ENCODE results near the gene BPIFB3. TPM values are rescaled to one million over a fixed set of nuclear protein-coding genes. Genes with fewer than 3 reads are reported as not detected.
"Not testable (repeated sequence)": the region's sequence is repeated elsewhere in the genome, so short reads cannot be mapped to it uniquely, and the experiment has no call there.

Gene BPIFB3
- polyA plus RNA-seq, 1 donor (not counting 4 experiments of a cell fraction or from before 2014, with no cell fraction given): not detected

- Histone ChIP-seq H3K27ac (ENCODE audit: control insufficient read depth, insufficient read depth, low read length) (no peak overlapping the region), H3K4me3 (ENCODE audit: control insufficient read depth in 2 of 3, extremely low read depth in 1 of 3, insufficient read depth in 2 of 3, low read depth in 1 of 3, low read length in 3 of 3) (no peak overlapping the region), H3K4me2 (ENCODE audit: control insufficient read depth, extremely low read depth, insufficient read depth, low read depth, low read length) (no peak overlapping the region), H4K20me1 (ENCODE audit: control insufficient read depth, extremely low read depth, insufficient read depth, low read length) (no peaks in the 10 kb centered on the region), H2AFZ (ENCODE audit: control insufficient read depth, low read length) (no peak overlapping the region), H3K36me3 (ENCODE audit: control insufficient read depth in 2 of 2, extremely low read depth in 1 of 2, insufficient read depth in 2 of 2, low read length in 2 of 2) (no peaks in the 10 kb centered on the region), H3K9me1 (ENCODE audit: control insufficient read depth, extremely low read depth, insufficient read depth, low read length) (no peaks in the 10 kb centered on the region), H3K9me3 (ENCODE audit: control insufficient read depth, low read depth, low read length) (no peaks in the 10 kb centered on the region), H3K27me3 (ENCODE audit: control insufficient read depth, extremely low read depth, insufficient read depth, low read length) (no peaks in the 10 kb centered on the region), H3K9ac (ENCODE audit: control insufficient read depth, extremely low read depth, insufficient read depth, low read length) (no peak overlapping the region), H3K4me1 (ENCODE audit: control insufficient read depth, extremely low read depth, insufficient read depth, low read length) (no peaks in the 10 kb centered on the region), H3K79me2 (ENCODE audit: control insufficient read depth, insufficient read depth, low read length) (no peaks in the 10 kb centered on the region)
- TF ChIP-seq, protein P1, sequence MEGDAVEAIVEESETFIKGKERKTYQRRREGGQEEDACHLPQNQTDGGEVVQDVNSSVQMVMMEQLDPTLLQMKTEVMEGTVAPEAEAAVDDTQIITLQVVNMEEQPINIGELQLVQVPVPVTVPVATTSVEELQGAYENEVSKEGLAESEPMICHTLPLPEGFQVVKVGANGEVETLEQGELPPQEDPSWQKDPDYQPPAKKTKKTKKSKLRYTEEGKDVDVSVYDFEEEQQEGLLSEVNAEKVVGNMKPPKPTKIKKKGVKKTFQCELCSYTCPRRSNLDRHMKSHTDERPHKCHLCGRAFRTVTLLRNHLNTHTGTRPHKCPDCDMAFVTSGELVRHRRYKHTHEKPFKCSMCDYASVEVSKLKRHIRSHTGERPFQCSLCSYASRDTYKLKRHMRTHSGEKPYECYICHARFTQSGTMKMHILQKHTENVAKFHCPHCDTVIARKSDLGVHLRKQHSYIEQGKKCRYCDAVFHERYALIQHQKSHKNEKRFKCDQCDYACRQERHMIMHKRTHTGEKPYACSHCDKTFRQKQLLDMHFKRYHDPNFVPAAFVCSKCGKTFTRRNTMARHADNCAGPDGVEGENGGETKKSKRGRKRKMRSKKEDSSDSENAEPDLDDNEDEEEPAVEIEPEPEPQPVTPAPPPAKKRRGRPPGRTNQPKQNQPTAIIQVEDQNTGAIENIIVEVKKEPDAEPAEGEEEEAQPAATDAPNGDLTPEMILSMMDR (optimal IDR thresholded peaks at IDR 0.05 in 1 of 3, IDR thresholded peaks at IDR 0.05 in 1 of 3, conservative IDR thresholded peaks at IDR 0.05 in 1 of 3; ENCODE audit: extremely low read depth in 1 of 3, insufficient read depth in 2 of 3, low read length in 3 of 3): no peak
- TF ChIP-seq EZH2 (IDR thresholded peaks at IDR 0.05; ENCODE audit: low read length): no peak
- DNase-seq (ENCODE audit: low read depth, low spot score): no peak
- dilution Hi-C loops (cut with MboI; ENCODE audit: extremely low pct_ligation_motif_present, low sequenced_read_pairs): no loop called here
- no peak for FAIRE-seq
These were observed 66.3 kb downstream of the BPIFB3 start for GRCh38 chr20:33119725-33120720.

DNA sequence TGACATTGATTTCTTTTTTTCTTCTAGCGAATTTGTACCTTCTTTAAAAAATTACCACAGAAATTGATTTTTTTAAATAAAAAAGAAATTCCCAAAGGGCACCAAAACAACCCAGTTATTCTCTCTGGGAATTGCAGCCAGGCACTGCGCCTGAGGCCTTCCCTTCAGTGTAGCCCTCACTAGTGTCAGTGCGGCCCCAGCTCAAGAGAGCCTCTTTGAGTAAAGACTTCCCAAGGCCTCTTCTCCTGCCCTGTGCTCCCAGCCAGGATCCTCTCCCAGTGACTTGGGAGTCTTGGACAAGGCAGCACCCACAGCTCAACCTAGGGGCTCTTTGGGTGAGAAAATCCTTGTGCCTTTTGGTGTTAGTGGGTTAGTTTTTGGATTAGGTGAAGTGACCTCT, 67.2 kb downstream of the BPIFB3 start:
- no peaks in the 10 kb centered on the region for H3K36me3 ChIP-seq (ENCODE audit: control insufficient read depth in 2 of 2, extremely low read depth in 1 of 2, insufficient read depth in 2 of 2, low read length in 2 of 2)
- H3K9ac ChIP-seq (ENCODE audit: control insufficient read depth, extremely low read depth, insufficient read depth, low read length): no peak overlapping the region
- H3K9me3 ChIP-seq (ENCODE audit: control insufficient read depth, low read depth, low read length): no peaks in the 10 kb centered on the region
- H4K20me1 ChIP-seq (ENCODE audit: control insufficient read depth, extremely low read depth, insufficient read depth, low read length): no peaks in the 10 kb centered on the region
- no peak overlapping the region for H2AFZ ChIP-seq (ENCODE audit: control insufficient read depth, low read length)
- DNase-seq (ENCODE audit: low read depth, low spot score): no peak
- no peak overlapping the region for H3K27ac ChIP-seq (ENCODE audit: control insufficient read depth, insufficient read depth, low read length)
- TF ChIP-seq EZH2 (IDR thresholded peaks at IDR 0.05; ENCODE audit: low read length): no peak
- TF ChIP-seq, protein P1 (optimal IDR thresholded peaks at IDR 0.05 in 1 of 3, IDR thresholded peaks at IDR 0.05 in 1 of 3, conservative IDR thresholded peaks at IDR 0.05 in 1 of 3; ENCODE audit: extremely low read depth in 1 of 3, insufficient read depth in 2 of 3, low read length in 3 of 3): no peak
- no peaks in the 10 kb centered on the region for H3K79me2 ChIP-seq (ENCODE audit: control insufficient read depth, insufficient read depth, low read length)
- FAIRE-seq: no peak
- no peaks in the 10 kb centered on the region for H3K27me3 ChIP-seq (ENCODE audit: control insufficient read depth, extremely low read depth, insufficient read depth, low read length)
- dilution Hi-C loops (cut with MboI; ENCODE audit: extremely low pct_ligation_motif_present, low sequenced_read_pairs): no loop called here
- H3K4me1 ChIP-seq (ENCODE audit: control insufficient read depth, extremely low read depth, insufficient read depth, low read length): no peaks in the 10 kb centered on the region
- H3K4me3 ChIP-seq (ENCODE audit: control insufficient read depth in 2 of 3, extremely low read depth in 1 of 3, insufficient read depth in 2 of 3, low read depth in 1 of 3, low read length in 3 of 3): no peak overlapping the region
- no peaks in the 10 kb centered on the region for H3K9me1 ChIP-seq (ENCODE audit: control insufficient read depth, extremely low read depth, insufficient read depth, low read length)
- H3K4me2 ChIP-seq (ENCODE audit: control insufficient read depth, extremely low read depth, insufficient read depth, low read depth, low read length): no peak overlapping the region

GRCh38 chr20:33122297-33122696, 68.6 kb downstream of the BPIFB3 start:
- H4K20me1 ChIP-seq (ENCODE audit: control insufficient read depth, extremely low read depth, insufficient read depth, low read length); H3K4me1 ChIP-seq (ENCODE audit: control insufficient read depth, extremely low read depth, insufficient read depth, low read length); H3K9me3 ChIP-seq (ENCODE audit: control insufficient read depth, low read depth, low read length); H3K4me3 ChIP-seq (ENCODE audit: control insufficient read depth in 2 of 3, extremely low read depth in 1 of 3, insufficient read depth in 2 of 3, low read depth in 1 of 3, low read length in 3 of 3); H3K9me1 ChIP-seq (ENCODE audit: control insufficient read depth, extremely low read depth, insufficient read depth, low read length); H3K27ac ChIP-seq (ENCODE audit: control insufficient read depth, insufficient read depth, low read length); H3K9ac ChIP-seq (ENCODE audit: control insufficient read depth, extremely low read depth, insufficient read depth, low read length); H3K79me2 ChIP-seq (ENCODE audit: control insufficient read depth, insufficient read depth, low read length); H3K4me2 ChIP-seq (ENCODE audit: control insufficient read depth, extremely low read depth, insufficient read depth, low read depth, low read length); H3K36me3 ChIP-seq (ENCODE audit: control insufficient read depth in 2 of 2, extremely low read depth in 1 of 2, insufficient read depth in 2 of 2, low read length in 2 of 2); H2AFZ ChIP-seq (ENCODE audit: control insufficient read depth, low read length); H3K27me3 ChIP-seq (ENCODE audit: control insufficient read depth, extremely low read depth, insufficient read depth, low read length); DNase-seq (ENCODE audit: low read depth, low spot score); FAIRE-seq; dilution Hi-C loops (cut with MboI; ENCODE audit: extremely low pct_ligation_motif_present, low sequenced_read_pairs): not testable (repeated sequence)
